Subcutaneous abdominal adipose tissue (tissue), 5 donors: Measurements from ENCODE around the gene HSPH1.

Experiments used
- H3K27ac ChIP-seq: one replicate; pipeline ENCODE4 v1.7.0; 2013; ENCODE audit warnings: low read depth, mild to moderate bottlenecking, inconsistent platforms, low read length, moderate library complexity
- H3K27me3 ChIP-seq, 5 donors: one replicate each; pipeline ENCODE4 v1.7.0; 2013; ENCODE audit warnings: low read length in 5 of 5, inconsistent platforms in 1 of 5; ENCODE audit not compliant: control insufficient read depth in 5 of 5, insufficient read depth in 4 of 5
- H3K36me3 ChIP-seq, 5 donors: one replicate each; pipeline ENCODE4 v1.7.0; 2013; ENCODE audit warnings: low read length in 5 of 5; ENCODE audit not compliant: control insufficient read depth in 5 of 5, insufficient read depth in 5 of 5
- H3K4me1 ChIP-seq, 5 donors: one replicate each; pipeline ENCODE4 v1.7.0; 2013; ENCODE audit warnings: low read length in 5 of 5, mild to moderate bottlenecking in 3 of 5, moderate library complexity in 1 of 5; ENCODE audit not compliant: control insufficient read depth in 5 of 5, insufficient read depth in 5 of 5
- H3K4me3 ChIP-seq, 5 donors: one replicate each; pipeline ENCODE4 v1.7.0; 2013; ENCODE audit warnings: low read length in 5 of 5, low read depth in 1 of 5
- H3K9ac ChIP-seq, 5 donors: one replicate each; pipeline ENCODE4 v1.7.0; 2013; ENCODE audit warnings: low read length in 5 of 5, mild to moderate bottlenecking in 4 of 5, moderate library complexity in 3 of 5
- H3K9me3 ChIP-seq, 5 donors: one replicate each; pipeline ENCODE4 v1.7.0; 2013; ENCODE audit warnings: low read length in 5 of 5; ENCODE audit not compliant: control insufficient read depth in 5 of 5
- donor health status: healthy.
- donor health status: healthy.
- donor health status: healthy.
- donor health status: healthy.
- donor health status: healthy.

The HSPH1 gene

DNA sequence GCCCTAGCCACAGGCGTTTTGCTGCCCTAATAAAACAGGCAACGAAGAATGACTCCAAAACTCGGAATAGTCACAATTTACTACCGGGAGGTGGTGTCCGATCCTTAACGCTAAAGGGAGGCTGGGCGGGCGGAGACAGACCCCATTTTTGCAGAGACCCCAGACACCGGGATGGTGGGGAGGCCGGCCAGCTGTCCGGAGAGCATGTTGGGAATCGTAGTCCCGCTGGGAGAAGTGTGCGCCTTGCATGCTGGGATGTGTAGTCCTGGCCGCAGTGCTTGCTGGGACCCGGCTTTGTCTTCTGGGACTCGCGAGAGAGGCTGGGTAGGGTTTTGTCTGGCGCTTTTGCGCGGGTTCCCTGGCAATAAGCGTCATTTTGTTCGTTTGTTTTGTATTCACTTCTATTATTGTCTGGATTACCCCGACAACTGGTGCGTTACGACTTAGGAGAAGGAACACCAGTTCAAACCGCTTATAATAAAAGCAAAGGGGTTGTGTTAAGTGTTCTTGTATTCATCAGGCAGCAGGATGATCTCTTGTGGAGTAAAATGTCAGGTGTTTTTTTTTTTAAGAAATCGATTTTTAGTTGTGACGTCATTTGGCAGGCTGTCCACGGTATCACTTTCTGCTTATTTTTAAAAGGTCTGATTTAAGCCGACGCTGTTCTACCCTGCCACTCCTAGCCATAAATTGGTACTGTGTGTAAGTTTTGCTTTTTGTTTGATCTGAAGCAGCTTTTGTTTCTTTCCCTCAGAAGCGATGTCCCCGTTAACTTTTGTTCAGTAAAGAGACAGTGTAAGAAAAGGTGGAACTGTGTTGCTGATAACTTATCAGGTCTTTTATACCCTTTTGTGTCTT is 676 bp upstream of the HSPH1 start:
- peak overlapping the region; percentile 100 for H3K27ac ChIP-seq
- H3K9ac ChIP-seq, result peak overlapping the region; percentile 29 to 86 (median 80)
- peak overlapping the region; percentile 68 to 97 (median 85) for H3K4me3 ChIP-seq
- no peaks in the 10 kb centered on the region for H3K27me3 ChIP-seq
- no peaks in the 10 kb centered on the region for H3K9me3 ChIP-seq
- peaks cover 0 to 3% (median 0%) of the 10 kb centered on the region in 5 donors for H3K36me3 ChIP-seq
- peaks cover 9 to 30% (median 28%) of the 10 kb centered on the region in 5 donors for H3K4me1 ChIP-seq

DNA sequence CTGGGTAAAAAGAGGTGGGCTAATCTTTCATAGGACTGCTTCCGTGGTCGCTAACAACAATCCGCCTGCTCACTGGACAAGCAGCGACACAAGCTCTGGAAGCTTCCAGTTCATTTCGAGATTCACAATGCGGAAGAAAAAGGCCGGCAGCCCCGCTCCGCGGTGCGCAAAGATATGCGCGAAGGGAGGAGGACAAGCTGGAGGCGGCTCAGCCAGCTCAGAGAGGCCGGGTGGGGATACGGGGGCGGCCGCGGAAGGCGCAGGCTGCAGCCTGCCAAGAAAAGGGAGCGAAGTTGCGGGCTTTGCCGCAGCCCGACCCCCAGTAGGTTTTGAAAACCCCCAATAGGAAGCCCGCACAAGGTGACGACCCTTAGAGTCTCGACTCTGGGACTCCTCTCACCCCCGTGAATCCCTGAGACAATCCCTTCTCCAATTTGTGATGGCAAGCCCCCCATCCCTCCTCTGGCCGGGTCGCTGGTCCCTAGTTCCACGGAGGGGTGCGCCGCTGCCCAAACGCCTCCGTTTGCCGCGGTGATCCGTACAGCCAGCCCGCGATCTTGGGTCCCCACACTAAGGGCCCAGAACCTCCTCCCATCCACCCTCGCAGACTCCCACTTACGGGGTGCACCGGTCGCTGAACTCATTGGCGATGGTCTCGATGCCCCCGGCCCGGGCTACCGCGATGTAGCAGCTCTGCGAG is 697 bp downstream of the HSPH1 start:
- Histone ChIP-seq H3K4me3 (peak overlapping the region; percentile 68 to 97 (median 85)), H3K27ac (peak overlapping the region; percentile 100), H3K4me1 (peaks cover 9 to 30% (median 28%) of the 10 kb centered on the region in 5 donors), H3K9me3 (no peaks in the 10 kb centered on the region), H3K36me3 (peaks cover 0 to 5% (median 3%) of the 10 kb centered on the region in 5 donors), H3K27me3 (no peaks in the 10 kb centered on the region), H3K9ac (peak overlapping the region; percentile 92 to 100 (median 99))

DNA sequence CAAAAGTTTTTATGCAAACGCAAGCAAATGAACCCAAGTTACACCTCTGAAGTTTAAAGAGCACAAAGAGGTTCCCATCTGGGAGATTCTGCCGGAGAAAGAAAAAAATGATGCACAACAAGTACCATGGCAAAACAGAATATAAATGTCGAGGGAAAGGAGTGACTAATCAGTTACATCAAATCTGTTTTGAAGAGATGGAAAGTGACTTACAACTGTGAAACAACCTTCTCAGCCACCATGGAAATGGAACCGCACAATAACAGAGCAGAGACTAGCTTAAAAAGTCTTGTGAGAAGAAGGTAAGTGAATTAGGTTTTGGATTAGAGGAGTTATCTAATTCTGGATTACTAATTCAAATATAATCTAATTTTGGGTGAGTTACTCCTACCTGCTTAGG is 2.4 kb downstream of the HSPH1 start:
- peak overlapping the region in 2 of 5 donors; percentile 30 to 97 for H3K4me3 ChIP-seq
- H3K27ac ChIP-seq, result no peak overlapping the region
- peaks cover 8 to 18% (median 12%) of the 10 kb centered on the region in 5 donors for H3K36me3 ChIP-seq
- H3K4me1 ChIP-seq, result peaks cover 9 to 30% (median 28%) of the 10 kb centered on the region in 5 donors
- no peak overlapping the region for H3K9ac ChIP-seq
- H3K27me3 ChIP-seq, result no peaks in the 10 kb centered on the region
- no peaks in the 10 kb centered on the region for H3K9me3 ChIP-seq

DNA sequence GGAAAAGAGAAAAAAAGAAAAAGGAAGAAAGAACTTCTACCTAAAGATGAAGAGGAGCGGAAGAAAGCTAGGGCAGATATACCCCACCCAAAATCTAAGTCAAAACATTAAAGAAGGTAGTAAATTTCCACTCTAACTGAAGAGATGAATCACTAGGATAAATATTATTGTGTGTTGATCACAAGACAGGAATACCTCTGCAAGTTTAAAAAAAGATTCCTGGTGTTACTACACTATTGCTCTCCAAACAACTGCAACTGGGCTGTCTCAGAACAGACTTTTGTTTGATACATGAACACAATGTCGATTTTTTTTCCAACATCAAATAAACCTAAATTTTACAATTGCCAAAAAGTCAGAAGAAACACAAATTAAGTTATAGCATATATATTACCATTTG is 6.8 kb downstream of the HSPH1 start:
- no peak overlapping the region for H3K4me3 ChIP-seq
- H3K4me1 ChIP-seq, result peaks cover 0 to 8% (median 5%) of the 10 kb centered on the region in 5 donors
- H3K9me3 ChIP-seq, result no peaks in the 10 kb centered on the region
- H3K27me3 ChIP-seq, result no peaks in the 10 kb centered on the region
- H3K36me3 ChIP-seq, result peaks cover 42 to 61% (median 49%) of the 10 kb centered on the region in 5 donors
- H3K27ac ChIP-seq, result no peak overlapping the region
- no peak overlapping the region for H3K9ac ChIP-seq

DNA sequence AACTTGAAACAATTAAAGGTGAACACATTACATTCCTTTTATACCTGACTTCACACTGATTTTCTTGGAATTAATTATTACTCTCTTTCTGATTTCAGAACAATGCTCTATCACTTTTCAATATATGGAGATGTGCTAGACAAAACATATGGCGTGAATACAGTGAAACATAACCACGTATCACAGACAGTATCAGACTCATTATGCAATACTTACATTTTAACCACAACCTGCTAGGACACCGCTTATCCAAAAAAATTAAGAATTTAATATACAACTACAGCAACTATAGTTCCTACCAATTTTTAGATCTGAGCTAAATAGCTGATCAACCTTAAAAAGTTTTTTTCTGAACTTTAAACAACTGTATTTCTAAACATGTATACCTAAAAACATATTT is 9.9 kb downstream of the HSPH1 start:
- no peaks in the 10 kb centered on the region for H3K4me1 ChIP-seq
- no peak overlapping the region for H3K4me3 ChIP-seq
- H3K27me3 ChIP-seq, result no peaks in the 10 kb centered on the region
- no peak overlapping the region for H3K27ac ChIP-seq
- no peaks in the 10 kb centered on the region for H3K9me3 ChIP-seq
- H3K9ac ChIP-seq, result no peak overlapping the region
- peaks cover 61 to 89% (median 78%) of the 10 kb centered on the region in 5 donors for H3K36me3 ChIP-seq

DNA sequence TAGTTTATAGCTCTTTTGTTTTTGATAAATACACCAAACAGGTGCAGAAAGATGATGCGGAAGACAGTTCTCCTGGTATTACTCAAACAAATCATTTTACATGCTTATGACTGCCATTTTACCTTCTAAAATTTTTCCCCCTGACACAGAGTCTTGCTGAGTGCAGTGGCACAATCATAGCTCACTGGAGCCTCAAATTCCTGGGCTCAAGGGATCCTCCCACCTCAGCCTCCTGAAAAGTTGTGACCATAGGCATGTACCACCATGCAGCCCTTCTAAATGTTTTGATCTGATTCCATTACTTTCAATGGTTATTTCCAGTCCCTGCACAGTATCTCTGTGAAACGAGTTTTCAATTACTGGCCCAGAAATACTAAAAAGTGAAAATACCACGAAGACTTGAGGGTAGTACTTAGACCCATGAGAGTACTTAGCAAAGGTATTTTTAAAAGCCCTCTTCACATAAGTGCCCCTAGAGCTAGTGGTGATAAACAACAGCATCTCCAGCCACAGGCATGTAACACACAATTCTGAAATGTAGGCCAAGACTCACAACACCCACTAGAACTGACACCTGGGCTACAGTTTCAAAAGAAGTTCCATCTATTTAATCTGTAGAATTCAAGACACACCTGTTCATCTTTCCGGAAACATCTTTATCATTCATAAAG is 11.3 kb downstream of the HSPH1 start:
- Histone ChIP-seq H3K9me3 (no peaks in the 10 kb centered on the region), H3K4me1 (no peaks in the 10 kb centered on the region), H3K36me3 (peaks cover 65 to 96% (median 86%) of the 10 kb centered on the region in 5 donors), H3K27ac (no peak overlapping the region), H3K9ac (no peak overlapping the region), H3K27me3 (no peaks in the 10 kb centered on the region), H3K4me3 (no peak overlapping the region)

DNA sequence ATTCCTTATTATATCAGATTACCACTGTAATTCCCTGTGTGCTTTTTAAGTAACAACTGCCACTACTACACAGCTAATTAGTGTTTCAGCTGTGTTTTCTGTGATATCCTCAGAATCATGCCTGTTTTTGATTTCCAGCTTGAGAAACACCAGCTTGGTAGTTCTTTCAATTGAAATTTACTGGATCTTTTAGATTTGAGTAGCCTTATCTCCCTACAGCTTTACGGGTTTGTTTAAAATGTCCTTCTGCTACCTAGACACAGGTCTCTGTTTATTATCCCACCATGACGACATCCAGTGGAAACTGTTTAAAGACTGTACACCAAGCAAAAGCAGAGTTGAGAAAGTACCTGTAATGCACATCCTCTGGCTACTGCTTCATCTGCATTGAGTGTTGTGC is 12.1 kb downstream of the HSPH1 start:
- Histone ChIP-seq H3K4me1 (no peaks in the 10 kb centered on the region), H3K27ac (no peak overlapping the region), H3K9ac (no peak overlapping the region), H3K27me3 (no peaks in the 10 kb centered on the region), H3K36me3 (peaks cover 66 to 96% (median 86%) of the 10 kb centered on the region in 5 donors), H3K9me3 (no peaks in the 10 kb centered on the region), H3K4me3 (no peak overlapping the region)

DNA sequence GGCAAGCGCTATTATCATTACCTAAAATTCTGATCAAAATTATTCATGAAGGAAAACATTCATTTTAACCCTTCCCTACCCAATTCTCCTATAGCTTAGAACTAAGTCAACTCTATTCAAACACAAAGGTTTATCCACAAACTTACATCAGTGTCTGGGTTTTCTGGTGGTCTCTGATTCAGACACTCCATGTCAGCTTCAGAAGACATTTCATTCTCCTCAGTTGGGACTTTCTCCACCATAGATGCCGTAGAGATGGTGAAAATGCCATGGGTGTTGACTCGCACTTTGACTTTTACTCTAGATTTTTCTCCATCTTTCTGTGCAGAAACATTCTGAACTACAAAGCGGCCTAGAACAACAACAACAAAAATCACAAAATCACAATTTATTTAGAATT is 16.3 kb downstream of the HSPH1 start:
- H3K36me3 ChIP-seq, result peaks cover 55 to 86% (median 79%) of the 10 kb centered on the region in 5 donors
- no peaks in the 10 kb centered on the region for H3K4me1 ChIP-seq
- no peaks in the 10 kb centered on the region for H3K27me3 ChIP-seq
- no peak overlapping the region for H3K4me3 ChIP-seq
- no peaks in the 10 kb centered on the region for H3K9me3 ChIP-seq
- H3K27ac ChIP-seq, result no peak overlapping the region
- no peak overlapping the region for H3K9ac ChIP-seq

DNA sequence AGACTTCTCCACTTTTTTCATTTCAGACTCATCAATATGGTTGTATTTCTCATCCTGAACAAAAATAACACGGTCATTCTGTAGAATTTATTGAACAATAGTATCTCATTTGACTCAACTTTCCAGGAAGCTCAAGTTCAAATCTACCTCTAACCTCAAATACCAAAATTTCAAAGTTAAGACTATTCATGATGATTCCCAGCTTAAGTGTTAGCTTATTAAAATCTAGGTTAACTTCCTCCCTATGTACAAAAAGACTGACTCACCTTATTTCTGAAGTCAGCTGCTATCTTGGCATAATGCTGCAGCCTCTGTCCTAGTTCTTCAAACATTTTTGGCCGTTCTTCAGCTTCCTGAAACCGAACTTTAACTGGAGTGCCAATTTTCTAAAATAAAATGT is 23.2 kb downstream of the HSPH1 start:
- Histone ChIP-seq H3K9me3 (no peaks in the 10 kb centered on the region), H3K36me3 (peaks cover 44 to 73% (median 66%) of the 10 kb centered on the region in 5 donors), H3K27me3 (no peaks in the 10 kb centered on the region), H3K27ac (no peak overlapping the region), H3K4me1 (peaks cover 0 to 12% (median 10%) of the 10 kb centered on the region in 5 donors), H3K9ac (no peak overlapping the region), H3K4me3 (no peak overlapping the region)
